ENCODE measurements around the gene SPATA2L.

- TF ChIP-seq, protein P1, sequence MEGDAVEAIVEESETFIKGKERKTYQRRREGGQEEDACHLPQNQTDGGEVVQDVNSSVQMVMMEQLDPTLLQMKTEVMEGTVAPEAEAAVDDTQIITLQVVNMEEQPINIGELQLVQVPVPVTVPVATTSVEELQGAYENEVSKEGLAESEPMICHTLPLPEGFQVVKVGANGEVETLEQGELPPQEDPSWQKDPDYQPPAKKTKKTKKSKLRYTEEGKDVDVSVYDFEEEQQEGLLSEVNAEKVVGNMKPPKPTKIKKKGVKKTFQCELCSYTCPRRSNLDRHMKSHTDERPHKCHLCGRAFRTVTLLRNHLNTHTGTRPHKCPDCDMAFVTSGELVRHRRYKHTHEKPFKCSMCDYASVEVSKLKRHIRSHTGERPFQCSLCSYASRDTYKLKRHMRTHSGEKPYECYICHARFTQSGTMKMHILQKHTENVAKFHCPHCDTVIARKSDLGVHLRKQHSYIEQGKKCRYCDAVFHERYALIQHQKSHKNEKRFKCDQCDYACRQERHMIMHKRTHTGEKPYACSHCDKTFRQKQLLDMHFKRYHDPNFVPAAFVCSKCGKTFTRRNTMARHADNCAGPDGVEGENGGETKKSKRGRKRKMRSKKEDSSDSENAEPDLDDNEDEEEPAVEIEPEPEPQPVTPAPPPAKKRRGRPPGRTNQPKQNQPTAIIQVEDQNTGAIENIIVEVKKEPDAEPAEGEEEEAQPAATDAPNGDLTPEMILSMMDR (IDR thresholded peaks at IDR 0.05): no peak
- no peak for TF ChIP-seq EP300 (IDR thresholded peaks at IDR 0.05)
Observed at GRCh38 chr16:89717688-89718505, 16.4 kb upstream of the SPATA2L start.
